Right atrium auricular region (tissue), 2 donors: ENCODE data around the gene NBEAL1. TPM values are rescaled to one million over a fixed set of nuclear protein-coding genes. Genes with fewer than 3 reads are reported as not detected.
A peak's percentile ranks its signal among the peaks of the same experiment; 100 is the strongest.

Source experiments
- DNase-seq: peaks from one replicate; pipeline ENCODE4 v3.0.0-alpha.2; 2019; ENCODE audit warnings: low spot score
- H3K27ac ChIP-seq, 2 donors: fragments of 200-600 bp; sonication (generic); 1 replicate in 1 of 2; 2 replicates in 1 of 2; pipeline ENCODE4 v1.5.1; 2016 to 2019
- H3K27me3 ChIP-seq, 2 donors: fragments of 200-600 bp; sonication (generic); one replicate each; pipeline versions ENCODE4 v1.5.1 to v1.6.0; 2017 to 2019
- H3K36me3 ChIP-seq: fragments of 200-600 bp; sonication (generic); one replicate; pipeline ENCODE4 v1.5.1; 2016
- H3K4me1 ChIP-seq, 2 donors: fragments of 200-600 bp; sonication (generic); one replicate each; pipeline versions ENCODE4 v1.5.1 to v1.6.0; 2017 to 2019
- H3K4me3 ChIP-seq, 2 donors: fragments of 200-600 bp; sonication (generic); 1 replicate in 1 of 2; 2 replicates in 1 of 2; pipeline ENCODE4 v1.5.1; 2017 to 2019; ENCODE audit warnings: mild to moderate bottlenecking in 1 of 2, moderate library complexity in 1 of 2
- H3K9me3 ChIP-seq, 2 donors: fragments of 200-600 bp; sonication (generic); one replicate each; pipeline ENCODE4 v1.5.1; 2019
- CTCF ChIP-seq, 2 donors: fragments of 200-600 bp; sonication (generic); IDR thresholded peaks; one replicate each; pipeline ENCODE4 v1.5.1; 2019; ENCODE audit warnings: antibody characterized with exemption in 2 of 2
- total RNA-seq, 2 donors: library from RNA; depleted of rRNA; stranded (reverse); fragments of >200 nt; gene quantifications; one replicate each; pipeline ENCODE4 v1.1.0, GENCODE V29; 2016

Gene NBEAL1
- total RNA-seq, 2 donors from 2014 or later = 11.6 to 20.1 TPM

- no peaks in the 10 kb centered on the region for H3K27me3 ChIP-seq
- H3K9me3 ChIP-seq = no peaks in the 10 kb centered on the region
- no peak for DNase-seq
- H3K4me3 ChIP-seq = peak overlapping the region in 1 of 2 donors; percentile 81
- peaks cover 0 to 18% of the 10 kb centered on the region in 2 donors for H3K4me1 ChIP-seq
- no peak for TF ChIP-seq CTCF (IDR thresholded peaks at IDR 0.05)
- no peaks in the 10 kb centered on the region for H3K36me3 ChIP-seq
- H3K27ac ChIP-seq = peak overlapping the region in 1 of 2 donors; percentile 97
Measured at GRCh38 chr2:203237346-203238238, 222.9 kb downstream of the NBEAL1 start.

- Histone ChIP-seq H3K36me3 (peaks cover 3% of the 10 kb centered on the region), H3K4me3 (peak overlapping the region; percentile 59 to 81), H3K4me1 (peaks cover 0 to 18% of the 10 kb centered on the region in 2 donors), H3K27ac (peak overlapping the region; percentile 97 to 98), H3K9me3 (no peaks in the 10 kb centered on the region), H3K27me3 (no peaks in the 10 kb centered on the region)
- TF ChIP-seq CTCF (IDR thresholded peaks at IDR 0.05) = no peak
- no peak for DNase-seq
Measured at GRCh38 chr2:203238292-203238703, 223.6 kb downstream of the NBEAL1 start.

- TF ChIP-seq CTCF (IDR thresholded peaks at IDR 0.05) = peak in 1 of 2 donors; percentile 63
- Histone ChIP-seq H3K36me3 (peaks cover 7% of the 10 kb centered on the region), H3K27me3 (no peaks in the 10 kb centered on the region), H3K9me3 (no peaks in the 10 kb centered on the region), H3K4me3 (peak within 1 kb of the TSS; percentile 59 to 81), H3K4me1 (peaks cover 0 to 18% of the 10 kb centered on the region in 2 donors), H3K27ac (peak within 1 kb of the TSS; percentile 97 to 98)
- DNase-seq = peak; percentile 94
Measured at GRCh38 chr2:203238704-203239526, 224.2 kb downstream of the NBEAL1 start, which contains the start of gene CYP20A1. Gene CYP20A1, plus strand, starts transcription at chr2:203239018. Its CDS starts 45 bp downstream, at chr2:203239063.

GRCh38 chr2:203240491-203240890, 225.8 kb downstream of the NBEAL1 start:
- Histone ChIP-seq H3K27ac (peak overlapping the region in 1 of 2 donors; percentile 97), H3K4me1 (peaks cover 0 to 18% of the 10 kb centered on the region in 2 donors)

More at GRCh38 chr2:203240491-203240890, 225.8 kb downstream of the NBEAL1 start:
- no peak for DNase-seq
- Histone ChIP-seq H3K27me3 (no peaks in the 10 kb centered on the region), H3K36me3 (peaks cover 12% of the 10 kb centered on the region), H3K4me3 (no peak overlapping the region), H3K9me3 (no peaks in the 10 kb centered on the region)
- no peak for TF ChIP-seq CTCF (IDR thresholded peaks at IDR 0.05)
